ENCODE measurements around the gene DCTN2. TPM values are rescaled to one million over a fixed set of nuclear protein-coding genes. Genes with fewer than 3 reads are reported as not detected.
A peak's percentile ranks its signal among the peaks of the same experiment; 100 is the strongest.
"Not testable (repeated sequence)": the region's sequence is repeated elsewhere in the genome, so short reads cannot be mapped to it uniquely, and the experiment has no call there.

DCTN2 gene
- polyA plus RNA-seq, 2 of the 4 experiments (the other 2 are of a cell fraction): 169 to 211 TPM

DNA sequence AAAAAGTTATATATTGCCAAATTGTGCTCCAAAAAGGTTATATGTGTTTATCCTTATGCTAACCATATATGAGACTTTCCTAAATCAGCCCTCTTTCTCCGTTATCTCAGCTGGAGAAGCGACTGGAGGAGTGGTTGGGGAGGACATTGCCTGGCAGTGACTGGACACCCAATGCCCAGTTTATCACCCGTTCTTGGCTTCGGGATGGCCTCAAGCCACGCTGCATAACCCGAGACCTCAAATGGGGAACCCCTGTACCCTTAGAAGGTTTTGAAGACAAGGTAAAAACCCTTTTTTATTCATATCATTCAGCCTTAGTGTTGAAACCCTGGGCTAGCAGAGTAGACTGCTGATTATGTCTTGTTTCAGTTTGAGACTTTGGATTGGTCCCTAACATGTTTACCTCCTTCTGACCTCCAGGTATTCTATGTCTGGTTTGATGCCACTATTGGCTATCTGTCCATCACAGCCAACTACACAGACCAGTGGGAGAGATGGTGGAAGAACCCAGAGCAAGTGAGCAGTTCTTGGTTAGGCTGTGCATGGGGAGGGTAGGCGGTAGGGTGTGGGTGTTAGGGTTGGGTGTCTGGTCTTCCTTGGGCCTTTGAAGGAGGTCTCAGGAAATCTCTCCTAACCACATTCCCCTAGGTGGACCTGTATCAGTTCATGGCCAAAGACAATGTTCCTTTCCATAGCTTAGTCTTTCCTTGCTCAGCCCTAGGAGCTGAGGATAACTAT is 35.2 kb downstream of the DCTN2 start:
- Histone ChIP-seq H3K4me3 (no peak overlapping the region), H3K9me3 (no peaks in the 10 kb centered on the region), H3K4me2 (no peak overlapping the region), H3K27ac (no peak overlapping the region), H3K4me1 (peaks cover 4% of the 10 kb centered on the region; the same call in 2 of the 3 replicates)
- ChIA-PET CTCF (interaction anchor here (0.6 to 2.1 kb wide), 5 partner anchors 9 to 205 kb away, joined by 3 to 11 read pairs (median 3); no protein-coding TSS in a partner anchor), POLR2A (interaction anchor here (0.6 to 1.6 kb wide), 5 partner anchors 7 to 1684 kb away, joined by 3 to 5 read pairs (median 5); partner anchors contain the start of gene DDIT3)
- 95% methylated on average over 7 of the region's 7 CpGs for WGBS (ENCODE audit: missing lambda C conversion rate)
- TF ChIP-seq POLR2AphosphoS2 (conservative IDR thresholded peaks at IDR 0.05; ENCODE audit: low read length) (0 out of 2 replicates have a peak, but pooled peaks have one; percentile 53), BHLHE40 (IDR thresholded peaks at IDR 0.05; ENCODE audit: low read depth, low read length) (no peak)
- ATAC-seq: no peak
- DNase-seq (ENCODE audit: low read depth in 1 of 2, low spot score in 1 of 2): no peak
- no peak for FAIRE-seq

- H3K4me2 ChIP-seq: no peak overlapping the region
- 91% methylated on average over 4 of the region's 4 CpGs for WGBS (ENCODE audit: missing lambda C conversion rate)
- ChIA-PET CTCF (interaction anchor here (0.6 to 2.1 kb wide), 5 partner anchors 8 to 72 kb away, joined by 3 to 11 read pairs (median 3); no protein-coding TSS in a partner anchor), POLR2A (interaction anchor here (0.6 to 1.6 kb wide), 4 partner anchors 8 to 1685 kb away, joined by 3 to 5 read pairs (median 5); no protein-coding TSS in a partner anchor)
- no peaks in the 10 kb centered on the region; the same call in 2 of the 3 replicates for H3K4me1 ChIP-seq
- H3K9me3 ChIP-seq: no peaks in the 10 kb centered on the region
- no peak overlapping the region for H3K27ac ChIP-seq
- ATAC-seq: no peak
- no peak for FAIRE-seq
- H3K4me3 ChIP-seq: no peak overlapping the region
- no peak for DNase-seq (ENCODE audit: low read depth in 1 of 2, low spot score in 1 of 2)
- TF ChIP-seq HOXA7 (CRISPR knock-in tag; IDR thresholded peaks at IDR 0.05) (no peak), ZSCAN20 (CRISPR knock-in tag; IDR thresholded peaks at IDR 0.05) (no peak), CHD2 (IDR thresholded peaks at IDR 0.05; ENCODE audit: low read length, partially characterized antibody) (no peak), RCOR1 (IDR thresholded peaks at IDR 0.05; ENCODE audit: low read depth, low read length) (no peak), ZNF302 (CRISPR knock-in tag; IDR thresholded peaks at IDR 0.05) (no peak), CBX2 (IDR thresholded peaks at IDR 0.05; ENCODE audit: borderline replicate concordance, low read depth) (no peak)
- TF ChIP-seq, protein P1, sequence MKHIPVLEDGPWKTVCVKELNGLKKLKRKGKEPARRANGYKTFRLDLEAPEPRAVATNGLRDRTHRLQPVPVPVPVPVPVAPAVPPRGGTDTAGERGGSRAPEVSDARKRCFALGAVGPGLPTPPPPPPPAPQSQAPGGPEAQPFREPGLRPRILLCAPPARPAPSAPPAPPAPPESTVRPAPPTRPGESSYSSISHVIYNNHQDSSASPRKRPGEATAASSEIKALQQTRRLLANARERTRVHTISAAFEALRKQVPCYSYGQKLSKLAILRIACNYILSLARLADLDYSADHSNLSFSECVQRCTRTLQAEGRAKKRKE (CRISPR knock-in tag; IDR thresholded peaks at IDR 0.05; ENCODE audit: low read depth): no peak
Observed at GRCh38 chr12:57511161-57511560, 35.8 kb downstream of the DCTN2 start.

GRCh38 chr12:57507796-57508195 is 39.2 kb downstream of the DCTN2 start:
- CTCF ChIA-PET; H3K4me2 ChIP-seq; H3K4me3 ChIP-seq; DNase-seq (ENCODE audit: low read depth in 1 of 2, low spot score in 1 of 2); ATAC-seq; H3K27ac ChIP-seq; H3K9me3 ChIP-seq; H3K4me1 ChIP-seq; POLR2A ChIA-PET; FAIRE-seq: not testable (repeated sequence)
- 88% methylated on average over 14 of the region's 28 CpGs for WGBS (ENCODE audit: missing lambda C conversion rate)

DNA sequence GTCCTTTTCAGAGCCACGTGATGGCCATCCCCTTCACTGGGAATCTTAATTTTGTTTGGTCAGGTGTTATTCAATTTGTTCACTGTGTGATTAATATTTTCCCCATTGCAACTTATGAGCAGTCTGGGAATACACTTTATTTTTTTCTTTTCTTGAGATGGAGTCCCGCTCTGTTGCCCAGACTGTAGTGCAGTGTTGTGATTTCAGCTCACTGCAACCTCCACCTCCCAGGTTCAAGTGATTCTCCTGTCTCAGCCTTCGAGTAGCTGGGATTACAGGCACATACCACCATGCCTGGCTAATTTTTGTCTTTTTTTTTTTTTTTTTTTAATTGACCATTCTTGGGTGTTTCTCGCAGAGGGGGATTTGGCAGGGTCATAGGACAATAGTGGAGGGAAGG is 40.5 kb downstream of the DCTN2 start:
- ATAC-seq; H3K27ac ChIP-seq; H3K4me1 ChIP-seq; H3K9me3 ChIP-seq; CTCF ChIA-PET; H3K4me2 ChIP-seq; H3K4me3 ChIP-seq; FAIRE-seq; DNase-seq (ENCODE audit: low read depth in 1 of 2, low spot score in 1 of 2): not testable (repeated sequence)
- WGBS (ENCODE audit: missing lambda C conversion rate): 98% methylated on average over 4 of the region's 4 CpGs
- POLR2A ChIA-PET: interaction anchor here (0.7 kb wide), 1 partner anchor 437 kb away, joined by 3 read pairs; no protein-coding TSS in a partner anchor

DNA sequence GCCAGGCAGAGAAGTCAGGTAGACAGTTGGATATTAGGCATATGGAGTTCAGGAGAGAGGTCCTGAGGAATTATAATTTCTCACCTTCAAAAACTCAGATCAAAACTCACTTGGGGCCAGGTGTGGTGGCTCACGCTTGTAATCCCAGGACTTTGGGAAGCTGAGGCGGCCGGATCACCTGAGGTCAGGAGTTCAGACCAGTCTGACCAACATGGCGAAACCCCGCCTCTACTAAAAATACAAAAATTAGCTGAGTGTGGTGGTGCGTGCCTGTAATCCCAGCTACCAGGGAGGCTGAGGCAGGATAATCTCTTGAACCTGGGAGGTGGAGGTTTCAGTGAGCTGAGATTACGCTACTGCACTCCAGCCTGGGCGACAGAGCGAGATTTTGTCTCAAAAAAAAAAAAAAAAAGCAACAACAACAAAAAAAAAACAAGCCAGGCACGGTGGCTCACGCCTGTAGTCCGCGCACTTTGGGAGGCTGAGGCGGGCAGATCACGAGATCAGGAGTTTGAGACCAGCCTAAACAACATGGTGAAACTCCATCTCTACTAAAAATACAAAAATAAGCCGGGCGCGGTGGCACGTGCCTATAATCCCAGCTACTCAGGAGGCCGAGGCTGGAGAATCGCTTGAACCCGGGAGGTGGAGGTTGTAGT is 44.6 kb downstream of the DCTN2 start:
- not testable (repeated sequence) for ATAC-seq; H3K4me2 ChIP-seq; FAIRE-seq; H3K4me1 ChIP-seq; DNase-seq (ENCODE audit: low read depth in 1 of 2, low spot score in 1 of 2); H3K27ac ChIP-seq; H3K4me3 ChIP-seq; H3K9me3 ChIP-seq
- CTCF ChIA-PET: interaction anchor here (1.3 to 2.4 kb wide), 3 partner anchors 9 to 44 kb away, joined by 4 to 15 read pairs (median 11); no protein-coding TSS in a partner anchor
- POLR2A ChIA-PET: interaction anchor here (0.7 kb wide), 2 partner anchors 9 to 128 kb away, joined by 5 to 13 read pairs; no protein-coding TSS in a partner anchor
- 96% methylated on average over 22 of the region's 22 CpGs for WGBS (ENCODE audit: missing lambda C conversion rate)

Measured in A549 (cell line).